OCI-LY3 (cell line): Measurements from ENCODE around the gene DCAKD.

Experiments
- CTCF ChIP-seq: fragments of 200-600, 300-600 bp; sonication (generic); IDR thresholded peaks from 2 replicates; pipeline ENCODE4 v1.5.1; 2014; ENCODE audit warnings: antibody characterized with exemption, low read length, low read depth
- EZH2phosphoT487 ChIP-seq: fragments of 200-600 bp; shearing (Covaris generic); IDR thresholded peaks from 2 replicates; pipeline ENCODE4 v1.6.1; 2018; ENCODE audit warnings: antibody characterized with exemption, mixed run types, low read depth

GRCh38 chr17:45048795-45049563 lies 2.5 kb downstream of the DCAKD start:
- TF ChIP-seq CTCF (no peak), EZH2phosphoT487 (no peak)
